ENCODE measurements around the gene SMARCD2. TPM values are rescaled to one million over a fixed set of nuclear protein-coding genes. Genes with fewer than 3 reads are reported as not detected.
A peak's percentile ranks its signal among the peaks of the same experiment; 100 is the strongest.

SMARCD2 gene
- total RNA-seq, 6 experiments from 2014 or later: 45.9 to 53.5 (median 48.7) TPM

- no peak for TF ChIP-seq CTCF (IDR thresholded peaks at IDR 0.05)
- H3K36me3 Mint-ChIP-seq (ENCODE audit: low read depth): peaks cover 48% of the 10 kb centered on the region
- H3K4me3 Mint-ChIP-seq: no peak overlapping the region
Observed at GRCh38 chr17:63830278-63830677, 12.2 kb downstream of the SMARCD2 start.

GRCh38 chr17:63828936-63829335, 13.5 kb downstream of the SMARCD2 start:
- H3K4me1 Mint-ChIP-seq (ENCODE audit: low read depth): peaks cover 39% of the 10 kb centered on the region
- peaks cover 60% of the 10 kb centered on the region for H3K36me3 Mint-ChIP-seq (ENCODE audit: low read depth)
- 0 out of 2 replicates have a peak overlapping the region, but pooled peaks have one; percentile 97 for H3K4me3 Mint-ChIP-seq
- no peak for DNase-seq
- TF ChIP-seq CTCF (IDR thresholded peaks at IDR 0.05): no peak
- H3K27ac Mint-ChIP-seq: peak overlapping the region; percentile 26; the same call in 1 of the 2 replicates
- no peaks in the 10 kb centered on the region; the same call in 1 of the 2 replicates for H3K9me3 Mint-ChIP-seq
- peaks cover 8% of the 10 kb centered on the region for H3K27me3 Mint-ChIP-seq (ENCODE audit: insufficient read depth)

More at GRCh38 chr17:63830278-63830677, 12.2 kb downstream of the SMARCD2 start:
- Mint-ChIP-seq H3K4me1 (ENCODE audit: low read depth) (peaks cover 39% of the 10 kb centered on the region), H3K27me3 (ENCODE audit: insufficient read depth) (peaks cover 9% of the 10 kb centered on the region), H3K27ac (peak overlapping the region; percentile 26; the same call in 1 of the 2 replicates), H3K9me3 (no peaks in the 10 kb centered on the region)
- DNase-seq: no peak

- no peak for DNase-seq
- Mint-ChIP-seq H3K27me3 (ENCODE audit: insufficient read depth) (peaks cover 8% of the 10 kb centered on the region), H3K36me3 (ENCODE audit: low read depth) (peaks cover 70% of the 10 kb centered on the region), H3K4me3 (peak overlapping the region; percentile 97), H3K4me1 (ENCODE audit: low read depth) (peaks cover 46% of the 10 kb centered on the region), H3K27ac (peak overlapping the region; percentile 100), H3K9me3 (no peaks in the 10 kb centered on the region; the same call in 1 of the 2 replicates)
- peak; percentile 32; the same call in 1 of the 2 replicates for TF ChIP-seq CTCF (IDR thresholded peaks at IDR 0.05)
Observed at GRCh38 chr17:63827801-63828221, 14.7 kb downstream of the SMARCD2 start.

GRCh38 chr17:63827002-63827800, 15.3 kb downstream of the SMARCD2 start, which contains the start of the genes FTSJ3 and PSMC5:
Gene FTSJ3 (minus strand): TSS chr17:63827663. CDS start chr17:63826902, 761 bp downstream.
Gene PSMC5 (plus strand): TSS chr17:63827431. CDS start chr17:63827491, 60 bp downstream.
- Mint-ChIP-seq H3K36me3 (ENCODE audit: low read depth) (peaks cover 75% of the 10 kb centered on the region), H3K4me1 (ENCODE audit: low read depth) (peaks cover 46% of the 10 kb centered on the region), H3K27ac (peak within 1 kb of the TSS; percentile 100), H3K4me3 (peak within 1 kb of the TSS; percentile 97), H3K9me3 (no peaks in the 10 kb centered on the region; the same call in 1 of the 2 replicates), H3K27me3 (ENCODE audit: insufficient read depth) (peaks cover 8% of the 10 kb centered on the region)
- DNase-seq: peak; percentile 91
- TF ChIP-seq CTCF (IDR thresholded peaks at IDR 0.05): peak; percentile 62

- H3K36me3 Mint-ChIP-seq (ENCODE audit: low read depth): peaks cover 76% of the 10 kb centered on the region
- TF ChIP-seq CTCF (IDR thresholded peaks at IDR 0.05): 0 out of 2 replicates have a peak, but pooled peaks have one; percentile 9
- H3K4me3 Mint-ChIP-seq: peak overlapping the region; percentile 97
- H3K27me3 Mint-ChIP-seq (ENCODE audit: insufficient read depth): peaks cover 8% of the 10 kb centered on the region
- H3K27ac Mint-ChIP-seq: peak overlapping the region; percentile 100
- peak; percentile 18 for DNase-seq
- no peaks in the 10 kb centered on the region; the same call in 1 of the 2 replicates for H3K9me3 Mint-ChIP-seq
- H3K4me1 Mint-ChIP-seq (ENCODE audit: low read depth): peaks cover 46% of the 10 kb centered on the region
Observed at GRCh38 chr17:63826468-63827001, 15.9 kb downstream of the SMARCD2 start.
